HL-60 (cell line): ENCODE measurements around the gene FOXP1.

Experiments used
- CTCF ChIP-seq: IDR thresholded peaks from one replicate; pipeline ENCODE4 v1.5.1; 2011; ENCODE audit warnings: low read length, control low read depth, inconsistent platforms; ENCODE audit not compliant: insufficient read depth
- POLR2AphosphoS5 ChIP-seq: IDR thresholded peaks from 2 replicates; pipeline ENCODE4 v1.6.1; 2012; ENCODE audit warnings: low read depth
- REST ChIP-seq: IDR thresholded peaks from 2 replicates; pipeline ENCODE4 v1.6.1; 2012; ENCODE audit warnings: low read depth; ENCODE audit not compliant: insufficient replicate concordance

GRCh38 chr3:71579326-71579934 lies 4.1 kb downstream of the FOXP1 start:
- TF ChIP-seq REST, result no peak
- no peak for TF ChIP-seq CTCF
- no peak for TF ChIP-seq POLR2AphosphoS5
